ENCODE results near the gene IGSF11. TPM values are rescaled to one million over a fixed set of nuclear protein-coding genes. Genes with fewer than 3 reads are reported as not detected.
"Not testable (repeated sequence)": the region's sequence is repeated elsewhere in the genome, so short reads cannot be mapped to it uniquely, and the experiment has no call there.

The IGSF11 gene, protein sequence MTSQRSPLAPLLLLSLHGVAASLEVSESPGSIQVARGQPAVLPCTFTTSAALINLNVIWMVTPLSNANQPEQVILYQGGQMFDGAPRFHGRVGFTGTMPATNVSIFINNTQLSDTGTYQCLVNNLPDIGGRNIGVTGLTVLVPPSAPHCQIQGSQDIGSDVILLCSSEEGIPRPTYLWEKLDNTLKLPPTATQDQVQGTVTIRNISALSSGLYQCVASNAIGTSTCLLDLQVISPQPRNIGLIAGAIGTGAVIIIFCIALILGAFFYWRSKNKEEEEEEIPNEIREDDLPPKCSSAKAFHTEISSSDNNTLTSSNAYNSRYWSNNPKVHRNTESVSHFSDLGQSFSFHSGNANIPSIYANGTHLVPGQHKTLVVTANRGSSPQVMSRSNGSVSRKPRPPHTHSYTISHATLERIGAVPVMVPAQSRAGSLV
- total RNA-seq (under 1 TPM; 0.53 to 0.58 TPM), total RNA-seq (0 to 13.1 (median 0.15) reads per million in 172 experiments)
- polyA plus RNA-seq (2013, experiment 1 of 2) = 0.35 TPM
- 1.6 TPM for polyA plus RNA-seq (2013, experiment 2 of 2)

DNA sequence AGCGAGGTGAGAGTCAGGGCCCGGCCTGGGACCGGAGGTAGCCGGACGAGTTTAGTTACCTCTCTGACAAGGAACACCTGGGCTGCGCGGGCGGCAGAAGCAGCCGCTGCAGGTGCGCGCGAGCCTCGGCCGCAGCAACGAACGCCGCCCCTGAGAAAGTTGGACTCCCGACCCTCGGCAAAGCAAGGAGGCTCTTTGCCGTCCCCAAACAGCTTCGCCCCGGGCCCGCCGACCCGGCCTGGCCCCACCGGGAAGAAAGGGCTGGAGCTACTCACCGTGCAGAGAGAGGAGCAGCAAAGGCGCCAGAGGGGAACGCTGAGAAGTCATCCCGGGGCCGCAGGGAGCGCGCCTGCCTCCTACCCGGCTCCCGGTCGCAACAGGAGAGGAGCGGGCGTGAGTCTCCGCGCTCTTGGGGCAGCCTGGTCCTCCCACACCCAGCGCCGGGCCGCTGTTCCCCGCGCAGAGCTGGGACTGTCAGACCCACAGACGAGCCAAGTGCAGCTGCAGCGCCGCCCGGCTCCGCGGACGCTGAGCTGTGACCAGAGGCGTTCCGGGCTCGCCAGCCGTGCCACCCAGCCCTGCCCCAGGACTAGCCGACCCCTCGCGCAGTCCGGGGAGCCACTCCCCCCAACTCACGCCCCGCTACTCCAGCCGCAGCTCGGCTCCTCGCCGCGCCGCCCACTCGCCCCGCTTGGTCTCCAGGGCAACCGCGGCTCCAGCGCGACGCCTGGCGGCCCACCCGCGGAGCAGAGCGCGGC, at the start of gene IGSF11:
Gene IGSF11 (minus strand): TSS at position 591 of the 758 bp plus-strand sequence. CDS start 264 bp downstream, at position 327.
- intact Hi-C loops (cut with DNase I, micrococcal nuclease) = loop anchor here (1.0 to 10.0 kb wide), 6 partner anchors 64 to 208 kb away; partner anchors contain the start of gene B4GALT4 (in 1 of the 2)

DNA sequence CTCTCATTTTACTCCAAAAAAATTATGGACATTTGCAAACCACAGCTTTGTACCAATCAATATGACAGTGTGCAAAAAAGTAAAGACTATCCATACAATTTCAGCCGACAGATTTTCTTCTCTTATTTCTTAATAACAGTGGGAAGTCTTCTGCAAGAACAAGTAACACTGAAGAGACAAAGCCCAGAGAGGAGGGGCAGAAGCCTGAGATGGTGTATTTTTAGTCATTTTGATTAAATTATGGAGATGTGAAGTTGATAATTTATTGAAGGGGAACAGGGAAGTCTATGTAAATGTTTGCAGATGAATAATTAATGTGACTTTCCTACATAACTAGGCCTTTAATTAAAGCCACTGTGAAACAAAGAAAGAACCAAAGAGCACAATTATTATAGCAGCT, 45.7 kb upstream of the IGSF11 start:
- Mint-ChIP-seq H3K27ac (no peak overlapping the region), H3K4me3 (no peak overlapping the region), H3K27me3 (peaks cover 4% of the 10 kb centered on the region), H3K9me3 (no peaks in the 10 kb centered on the region), H3K4me1 (ENCODE audit: low read depth) (no peaks in the 10 kb centered on the region), H3K36me3 (ENCODE audit: low read depth) (no peaks in the 10 kb centered on the region)
- no peaks in the 10 kb centered on the region for H3K9me3 ChIP-seq (ENCODE audit: control insufficient read depth in 1 of 2, insufficient read depth in 1 of 2, low read length in 2 of 2)
- no peaks in the 10 kb centered on the region for H3K36me3 ChIP-seq (ENCODE audit: insufficient read depth, low read length)
- DNase-seq (no peak), ATAC-seq (ENCODE audit: poor library complexity) (no peak)
- H3K4me1 ChIP-seq (ENCODE audit: insufficient read depth, low read length) = no peaks in the 10 kb centered on the region
- TF ChIP-seq, protein P1, sequence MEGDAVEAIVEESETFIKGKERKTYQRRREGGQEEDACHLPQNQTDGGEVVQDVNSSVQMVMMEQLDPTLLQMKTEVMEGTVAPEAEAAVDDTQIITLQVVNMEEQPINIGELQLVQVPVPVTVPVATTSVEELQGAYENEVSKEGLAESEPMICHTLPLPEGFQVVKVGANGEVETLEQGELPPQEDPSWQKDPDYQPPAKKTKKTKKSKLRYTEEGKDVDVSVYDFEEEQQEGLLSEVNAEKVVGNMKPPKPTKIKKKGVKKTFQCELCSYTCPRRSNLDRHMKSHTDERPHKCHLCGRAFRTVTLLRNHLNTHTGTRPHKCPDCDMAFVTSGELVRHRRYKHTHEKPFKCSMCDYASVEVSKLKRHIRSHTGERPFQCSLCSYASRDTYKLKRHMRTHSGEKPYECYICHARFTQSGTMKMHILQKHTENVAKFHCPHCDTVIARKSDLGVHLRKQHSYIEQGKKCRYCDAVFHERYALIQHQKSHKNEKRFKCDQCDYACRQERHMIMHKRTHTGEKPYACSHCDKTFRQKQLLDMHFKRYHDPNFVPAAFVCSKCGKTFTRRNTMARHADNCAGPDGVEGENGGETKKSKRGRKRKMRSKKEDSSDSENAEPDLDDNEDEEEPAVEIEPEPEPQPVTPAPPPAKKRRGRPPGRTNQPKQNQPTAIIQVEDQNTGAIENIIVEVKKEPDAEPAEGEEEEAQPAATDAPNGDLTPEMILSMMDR (IDR thresholded peaks at IDR 0.05) = no peak
- no peak overlapping the region for H3K4me3 ChIP-seq (ENCODE audit: low read length)
- H3K27me3 ChIP-seq (ENCODE audit: control insufficient read depth in 1 of 2, insufficient read depth in 2 of 2, low read length in 2 of 2) = no peaks in the 10 kb centered on the region
- CTCF ChIA-PET = no interaction called here
- POLR2A ChIA-PET = no interaction called here
- intact Hi-C loops (cut with DNase I, micrococcal nuclease) = no loop called here
- no peak overlapping the region for H3K27ac ChIP-seq (ENCODE audit: low read depth in 1 of 2, low read length in 2 of 2)

More for the DNA sequence above, at the start of gene IGSF11:
- Histone ChIP-seq H3K4me1 (ENCODE audit: insufficient read depth, low read length) (peaks cover 11% of the 10 kb centered on the region), H3K4me3 (ENCODE audit: low read length) (peak within 1 kb of the TSS; percentile 64), H3K9me3 (ENCODE audit: control insufficient read depth in 1 of 2, insufficient read depth in 1 of 2, low read length in 2 of 2) (no peaks in the 10 kb centered on the region), H3K27ac (ENCODE audit: low read depth in 1 of 2, low read length in 2 of 2) (no peak within 1 kb of the TSS), H3K27me3 (ENCODE audit: control insufficient read depth in 1 of 2, insufficient read depth in 2 of 2, low read length in 2 of 2) (peaks cover 9 to 27% of the 10 kb centered on the region in 2 experiments), H3K36me3 (ENCODE audit: insufficient read depth, low read length) (no peaks in the 10 kb centered on the region)
- Mint-ChIP-seq H3K9me3 (no peaks in the 10 kb centered on the region), H3K4me1 (ENCODE audit: low read depth) (peaks cover 5% of the 10 kb centered on the region), H3K4me3 (peak within 1 kb of the TSS; percentile 91), H3K27me3 (peaks cover 49% of the 10 kb centered on the region), H3K36me3 (ENCODE audit: low read depth) (no peaks in the 10 kb centered on the region), H3K27ac (no peak within 1 kb of the TSS)
- POLR2A ChIA-PET = interaction anchor here (0.6 to 2.7 kb wide), 6 partner anchors 78 to 210 kb away, joined by 3 to 39 read pairs (median 4); partner anchors contain the start of gene B4GALT4
- CTCF ChIA-PET = interaction anchor here (0.7 to 7.3 kb wide), 10 partner anchors 17 to 1670 kb away, joined by 3 to 103 read pairs (median 6); no protein-coding TSS in a partner anchor
- TF ChIP-seq, protein P1 (IDR thresholded peaks at IDR 0.05) = peak; percentile 47
- ATAC-seq (ENCODE audit: poor library complexity) (peak; percentile 92), DNase-seq (peak; percentile 42 to 81 (median 60))

DNA sequence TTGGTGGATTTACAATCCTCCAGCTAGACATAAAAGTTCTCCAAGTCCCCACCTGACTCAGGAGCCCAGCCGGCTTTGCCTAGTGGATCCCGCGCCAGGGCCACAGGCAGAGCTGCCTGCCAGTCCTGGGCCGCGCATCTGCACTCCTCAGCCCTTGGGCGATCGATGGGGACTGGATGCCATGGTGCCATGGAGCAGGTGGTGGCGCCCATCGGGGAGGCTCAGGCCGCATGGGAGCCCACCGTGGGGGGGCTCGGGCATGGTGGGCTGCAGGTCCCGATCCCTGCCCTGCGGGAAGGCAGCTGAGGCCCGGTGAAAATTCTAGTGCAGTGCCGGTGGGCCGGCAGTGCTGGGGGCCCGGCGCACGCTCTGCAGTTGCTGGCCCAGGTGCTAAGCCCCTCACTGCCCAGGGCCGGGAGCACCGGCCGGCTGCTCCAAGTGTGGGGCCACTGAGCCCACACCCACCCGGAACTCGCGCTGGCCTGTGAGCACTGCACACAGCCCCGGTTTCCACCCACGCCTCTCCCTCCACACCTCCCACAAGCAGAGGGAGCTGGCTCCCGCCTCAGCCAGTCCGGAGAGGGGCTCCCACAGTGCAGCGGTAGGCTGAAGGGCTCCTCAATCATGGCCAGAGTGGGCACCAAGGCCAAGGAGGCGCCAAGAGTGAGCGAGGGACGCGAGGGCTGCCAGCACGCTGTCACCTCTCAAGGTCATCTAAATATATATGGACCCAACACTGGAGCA, 38.8 kb upstream of the IGSF11 start:
- DNase-seq (no peak), ATAC-seq (ENCODE audit: poor library complexity) (no peak)
- H3K4me3 Mint-ChIP-seq = no peak overlapping the region
- no peaks in the 10 kb centered on the region for H3K27me3 ChIP-seq (ENCODE audit: control insufficient read depth in 1 of 2, insufficient read depth in 2 of 2, low read length in 2 of 2)
- H3K9me3 ChIP-seq (ENCODE audit: control insufficient read depth in 1 of 2, insufficient read depth in 1 of 2, low read length in 2 of 2) = peaks cover 0 to 10% of the 10 kb centered on the region in 2 experiments
- H3K36me3 Mint-ChIP-seq (ENCODE audit: low read depth) = no peaks in the 10 kb centered on the region
- TF ChIP-seq, protein P1 (IDR thresholded peaks at IDR 0.05) = no peak
- POLR2A ChIA-PET = no interaction called here
- no peaks in the 10 kb centered on the region for H3K4me1 Mint-ChIP-seq (ENCODE audit: low read depth)
- H3K27ac ChIP-seq (ENCODE audit: low read depth in 1 of 2, low read length in 2 of 2) = no peak overlapping the region
- H3K36me3 ChIP-seq (ENCODE audit: insufficient read depth, low read length) = no peaks in the 10 kb centered on the region
- H3K27ac Mint-ChIP-seq = no peak overlapping the region
- H3K27me3 Mint-ChIP-seq = peaks cover 32% of the 10 kb centered on the region
- H3K9me3 Mint-ChIP-seq = no peaks in the 10 kb centered on the region
- no peak overlapping the region for H3K4me3 ChIP-seq (ENCODE audit: low read length)
- intact Hi-C loops (cut with DNase I, micrococcal nuclease) = no loop called here
- no peaks in the 10 kb centered on the region for H3K4me1 ChIP-seq (ENCODE audit: insufficient read depth, low read length)
- CTCF ChIA-PET = no interaction called here

DNA sequence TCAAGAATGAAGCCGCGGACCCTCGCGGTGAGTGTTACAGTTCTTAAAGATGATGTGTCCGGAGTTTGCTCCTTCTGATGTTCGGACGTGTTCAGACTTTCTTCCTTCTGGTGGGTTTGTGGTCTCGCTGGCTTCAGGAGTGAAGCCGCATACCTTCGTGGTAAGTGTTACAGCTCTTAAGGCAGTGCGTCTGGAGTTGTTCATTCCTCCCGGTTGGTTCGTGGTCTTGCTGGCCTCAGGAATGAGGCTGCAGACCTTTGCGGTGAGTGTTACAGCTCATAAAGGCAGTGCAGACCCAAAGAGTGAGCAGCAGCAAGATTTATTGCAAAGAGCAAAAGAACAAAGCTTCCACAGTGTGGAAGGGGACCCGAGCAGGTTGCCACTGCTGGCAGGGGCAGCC, 37.8 kb upstream of the IGSF11 start:
- peaks cover 38% of the 10 kb centered on the region for H3K27me3 Mint-ChIP-seq
- H3K4me1 Mint-ChIP-seq (ENCODE audit: low read depth); H3K9me3 Mint-ChIP-seq; H3K27me3 ChIP-seq (ENCODE audit: control insufficient read depth in 1 of 2, insufficient read depth in 2 of 2, low read length in 2 of 2); ATAC-seq (ENCODE audit: poor library complexity); POLR2A ChIA-PET; H3K36me3 Mint-ChIP-seq (ENCODE audit: low read depth); DNase-seq; intact Hi-C loops (cut with DNase I, micrococcal nuclease); CTCF ChIA-PET; H3K4me3 Mint-ChIP-seq; H3K4me3 ChIP-seq (ENCODE audit: low read length); H3K36me3 ChIP-seq (ENCODE audit: insufficient read depth, low read length); H3K9me3 ChIP-seq (ENCODE audit: control insufficient read depth in 1 of 2, insufficient read depth in 1 of 2, low read length in 2 of 2); H3K4me1 ChIP-seq (ENCODE audit: insufficient read depth, low read length); H3K27ac ChIP-seq (ENCODE audit: low read depth in 1 of 2, low read length in 2 of 2); H3K27ac Mint-ChIP-seq: not testable (repeated sequence)
